Measurements from ENCODE around the gene CDADC1. TPM values are rescaled to one million over a fixed set of nuclear protein-coding genes. Genes with fewer than 3 reads are reported as not detected.

CDADC1 gene
- total RNA-seq, 1 experiment from 2014 or later: 17.6 TPM

GRCh38 chr13:49248622-49249002 lies 887 bp downstream of the CDADC1 start:
- DNase-seq (peak; percentile 6), ATAC-seq (peak; percentile 18)
- Histone ChIP-seq H3K27ac (ENCODE audit: low read length) (no peak overlapping the region), H3K9me3 (ENCODE audit: low read length) (no peaks in the 10 kb centered on the region), H3K27me3 (ENCODE audit: low read length) (no peaks in the 10 kb centered on the region), H3K4me2 (ENCODE audit: low read length) (peak overlapping the region; percentile 99), H4K20me1 (ENCODE audit: low read length) (no peaks in the 10 kb centered on the region), H2AFZ (ENCODE audit: low read length) (peak overlapping the region; percentile 98), H3F3A (ENCODE audit: low read length, unreplicated experiment) (no peaks in the 10 kb centered on the region), H3K79me2 (ENCODE audit: low read length) (peaks cover 16% of the 10 kb centered on the region; the same call in 1 of the 2 replicates), H3K36me3 (ENCODE audit: low read depth, low read length) (no peaks in the 10 kb centered on the region), H3K4me1 (ENCODE audit: insufficient read depth, low read length) (no peaks in the 10 kb centered on the region), H3K9me2 (replicated peaks; ENCODE audit: low read length) (no peaks in the 10 kb centered on the region), H3K4me3 (ENCODE audit: low read length) (peak overlapping the region; percentile 87), H3K9ac (ENCODE audit: low read length) (peak overlapping the region; percentile 82)
- ChIA-PET CTCF (interaction anchor here (1.2 to 1.9 kb wide), 2 partner anchors 9 to 32 kb away, joined by 3 to 7 read pairs; no protein-coding TSS in a partner anchor), POLR2A (ENCODE audit: unreplicated experiment) (interaction anchor here (0.6 kb wide), 2 partner anchors 34 to 720 kb away, joined by 3 to 4 read pairs; no protein-coding TSS in a partner anchor)
- intact Hi-C loops (cut with micrococcal nuclease): no loop called here
- TF ChIP-seq EZH2phosphoT487 (IDR thresholded peaks at IDR 0.05; ENCODE audit: borderline replicate concordance, low read length): no peak
- peak; percentile 40; the same call in 1 of the 2 replicates for TF ChIP-seq CTCF (conservative IDR thresholded peaks at IDR 0.05; ENCODE audit: low read depth, low read length)
- no TSS peak for BruUV-seq (replicated peaks)

- Histone ChIP-seq H3K9me2 (replicated peaks; ENCODE audit: low read length) (no peaks in the 10 kb centered on the region), H3K9me3 (ENCODE audit: low read length) (no peaks in the 10 kb centered on the region), H3F3A (ENCODE audit: low read length, unreplicated experiment) (no peaks in the 10 kb centered on the region), H3K27ac (ENCODE audit: low read length) (no peak overlapping the region), H3K4me1 (ENCODE audit: insufficient read depth, low read length) (no peaks in the 10 kb centered on the region), H3K9ac (ENCODE audit: low read length) (no peak overlapping the region), H4K20me1 (ENCODE audit: low read length) (no peaks in the 10 kb centered on the region), H2AFZ (ENCODE audit: low read length) (no peak overlapping the region), H3K4me2 (ENCODE audit: low read length) (no peak overlapping the region), H3K4me3 (ENCODE audit: low read length) (no peak overlapping the region), H3K79me2 (ENCODE audit: low read length) (peaks cover 16% of the 10 kb centered on the region; the same call in 1 of the 2 replicates), H3K36me3 (ENCODE audit: low read depth, low read length) (no peaks in the 10 kb centered on the region; the same call in 1 of the 2 replicates), H3K27me3 (ENCODE audit: low read length) (no peaks in the 10 kb centered on the region)
- ATAC-seq: no peak
- intact Hi-C loops (cut with micrococcal nuclease): no loop called here
- DNase-seq: no peak
- no peak for TF ChIP-seq CTCF (conservative IDR thresholded peaks at IDR 0.05; ENCODE audit: low read depth, low read length)
- no peak for TF ChIP-seq EZH2phosphoT487 (IDR thresholded peaks at IDR 0.05; ENCODE audit: borderline replicate concordance, low read length)
- no peak for TF ChIP-seq EZH2 (IDR thresholded peaks at IDR 0.05; ENCODE audit: low read length, unreplicated experiment)
- BruUV-seq (replicated peaks): no TSS peak
- CTCF ChIA-PET: no interaction called here
- POLR2A ChIA-PET (ENCODE audit: unreplicated experiment): interaction anchor here (0.6 kb wide), 1 partner anchor 1660 kb away, joined by 3 read pairs; no protein-coding TSS in a partner anchor
These were observed 3.6 kb downstream of the CDADC1 start for GRCh38 chr13:49251326-49251725.

GRCh38 chr13:49253310-49253709 lies 5.6 kb downstream of the CDADC1 start:
- no peaks in the 10 kb centered on the region for H3K4me1 ChIP-seq (ENCODE audit: insufficient read depth, low read length)
- no peak overlapping the region for H3K9ac ChIP-seq (ENCODE audit: low read length)
- no TSS peak for BruUV-seq (replicated peaks)
- H3K9me3 ChIP-seq (ENCODE audit: low read length): no peaks in the 10 kb centered on the region
- H3F3A ChIP-seq (ENCODE audit: low read length, unreplicated experiment): no peaks in the 10 kb centered on the region
- no peaks in the 10 kb centered on the region for H3K27me3 ChIP-seq (ENCODE audit: low read length)
- no peaks in the 10 kb centered on the region for H3K9me2 ChIP-seq (replicated peaks; ENCODE audit: low read length)
- intact Hi-C loops (cut with micrococcal nuclease): no loop called here
- no peak overlapping the region for H3K4me2 ChIP-seq (ENCODE audit: low read length)
- H3K79me2 ChIP-seq (ENCODE audit: low read length): peaks cover 13% of the 10 kb centered on the region; the same call in 1 of the 2 replicates
- ChIA-PET POLR2A (ENCODE audit: unreplicated experiment) (no interaction called here), CTCF (no interaction called here)
- H3K36me3 ChIP-seq (ENCODE audit: low read depth, low read length): no peaks in the 10 kb centered on the region; the same call in 1 of the 2 replicates
- TF ChIP-seq CTCF (conservative IDR thresholded peaks at IDR 0.05; ENCODE audit: low read depth, low read length): no peak
- no peak for TF ChIP-seq EZH2phosphoT487 (IDR thresholded peaks at IDR 0.05; ENCODE audit: borderline replicate concordance, low read length)
- TF ChIP-seq EZH2 (IDR thresholded peaks at IDR 0.05; ENCODE audit: low read length, unreplicated experiment): no peak
- H2AFZ ChIP-seq (ENCODE audit: low read length): no peak overlapping the region
- DNase-seq (no peak), ATAC-seq (no peak)
- no peak overlapping the region for H3K27ac ChIP-seq (ENCODE audit: low read length)
- H3K4me3 ChIP-seq (ENCODE audit: low read length): no peak overlapping the region
- no peaks in the 10 kb centered on the region for H4K20me1 ChIP-seq (ENCODE audit: low read length)

Measured in PC-3 (cell line).